ENCODE results near the gene JMJD7.

JMJD7 gene

DNA sequence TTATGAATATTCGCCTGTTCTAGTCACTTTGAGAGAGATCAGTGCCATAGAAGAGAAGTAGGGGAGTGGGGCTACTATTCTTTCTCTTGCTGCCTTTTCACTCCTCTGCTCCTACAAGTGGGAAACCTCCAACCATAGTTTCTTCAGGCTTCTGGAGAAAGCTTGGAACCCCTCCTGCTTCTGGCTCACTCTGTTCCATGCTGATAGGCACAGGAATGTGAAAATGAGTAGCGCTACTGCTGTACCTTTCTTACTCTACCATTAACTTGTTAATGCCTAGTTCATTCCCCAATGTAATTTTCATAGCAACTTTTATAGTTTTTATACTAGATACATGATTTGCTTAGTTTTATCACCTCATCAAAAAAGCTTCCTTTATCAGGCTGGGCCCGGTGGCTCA, 26.7 kb upstream of the JMJD7 start:
- no peak for DNase-seq (ENCODE audit: low spot score)

DNA sequence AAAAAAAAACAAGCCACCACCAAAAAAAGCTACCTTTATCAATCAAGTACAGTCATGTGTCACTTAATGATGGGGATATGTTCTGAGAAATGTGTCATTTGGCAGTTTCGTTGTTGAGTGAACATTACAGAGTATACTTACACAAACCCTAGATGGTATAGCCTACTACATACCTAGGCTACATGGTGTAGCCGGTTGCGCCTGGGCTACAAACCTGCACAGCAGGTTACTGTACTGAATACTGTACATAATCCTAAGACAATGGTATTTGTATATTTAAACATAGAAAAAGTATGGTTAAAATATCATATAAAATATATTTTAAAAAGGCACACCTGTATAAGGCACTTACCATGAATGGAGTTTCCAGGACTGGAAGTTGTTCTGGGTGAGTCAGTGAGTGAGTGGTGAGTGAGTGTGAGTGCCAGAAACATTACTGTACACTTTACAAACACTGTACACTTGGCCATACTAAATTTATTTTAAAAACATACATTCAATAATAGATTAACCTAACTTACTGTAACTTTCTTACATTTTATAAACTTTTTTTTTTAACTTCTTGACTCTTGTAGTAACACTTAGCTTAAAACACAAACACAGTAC, 25.9 kb upstream of the JMJD7 start:
- no peak for DNase-seq (ENCODE audit: low spot score)

DNA sequence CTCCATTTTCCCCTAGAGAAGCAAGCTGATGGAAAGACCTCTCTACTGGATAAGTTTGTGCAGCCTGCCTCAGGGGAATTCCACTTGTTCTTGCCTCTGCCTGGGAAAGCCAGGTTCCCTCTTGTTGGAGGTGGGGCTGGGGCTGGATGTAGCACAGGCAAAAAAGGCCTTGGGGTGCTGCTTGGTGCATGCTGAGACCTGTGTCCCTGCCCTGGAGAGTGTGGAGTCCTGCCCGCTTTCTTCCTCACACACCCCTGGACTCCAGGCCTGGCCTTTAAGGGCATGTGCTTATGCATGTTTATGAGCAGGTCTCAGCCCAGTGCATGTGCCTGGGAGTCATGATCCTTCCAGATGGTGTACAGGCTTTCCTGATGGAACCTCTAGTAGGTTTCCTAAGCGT, 23.5 kb upstream of the JMJD7 start:
- DNase-seq (ENCODE audit: low spot score): no peak

DNA sequence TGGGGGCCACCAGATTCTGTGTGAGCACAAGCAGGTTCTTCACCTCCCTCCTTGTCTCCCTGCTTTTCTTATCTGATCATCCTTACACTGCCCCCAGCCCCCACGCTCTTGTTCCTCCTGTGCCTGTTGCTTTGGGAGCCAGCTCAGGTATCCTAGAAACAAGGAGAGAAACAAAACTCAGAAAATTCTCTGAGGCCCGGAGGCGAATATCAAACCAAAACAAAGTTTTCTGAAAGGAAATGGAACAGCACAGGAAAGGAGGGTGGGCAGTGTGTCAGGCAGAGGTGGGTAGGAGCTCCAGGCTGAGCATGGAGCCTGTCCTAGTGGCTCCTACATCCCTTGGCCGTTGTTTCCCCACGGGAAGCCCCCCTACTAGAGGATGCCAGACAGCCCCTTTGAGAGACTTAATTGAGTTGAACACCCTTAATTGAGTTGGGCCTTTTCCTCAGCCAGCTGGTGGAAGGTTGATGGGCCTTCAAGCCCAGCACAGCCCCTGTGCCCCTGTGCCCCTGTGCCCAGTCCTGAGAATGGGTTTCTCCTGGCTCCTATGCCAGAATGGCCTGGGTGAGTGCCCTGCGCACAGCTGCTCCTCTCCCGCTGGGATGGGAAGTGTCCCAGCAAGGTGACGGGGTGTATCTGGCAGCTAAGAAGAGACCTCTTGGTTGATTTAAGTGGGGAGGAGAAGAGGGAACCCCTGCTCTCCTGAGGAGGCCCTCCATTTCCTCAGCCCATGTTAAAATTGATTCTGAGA, 22.8 kb upstream of the JMJD7 start:
- no peak for DNase-seq (ENCODE audit: low spot score)

DNA sequence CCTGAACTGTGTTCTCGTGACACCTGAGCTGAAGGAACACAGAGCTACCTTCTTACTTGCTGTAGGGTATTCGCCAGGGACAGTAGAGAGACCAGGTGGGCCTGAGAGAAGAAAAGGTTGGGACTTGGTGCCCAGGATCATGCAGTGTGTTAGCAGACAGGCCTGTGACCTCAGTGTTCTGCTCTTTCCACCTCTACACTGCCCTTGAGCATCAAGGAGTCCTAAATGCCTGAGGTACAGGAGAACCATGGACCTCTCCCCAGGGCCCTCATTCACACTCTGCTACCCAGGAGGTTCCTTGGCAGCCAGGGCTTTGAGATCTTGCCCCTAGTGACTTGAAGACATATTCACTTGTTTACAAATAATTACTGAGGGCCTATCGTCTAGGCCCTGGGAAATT, 22.2 kb upstream of the JMJD7 start:
- DNase-seq (ENCODE audit: low spot score): no peak

DNA sequence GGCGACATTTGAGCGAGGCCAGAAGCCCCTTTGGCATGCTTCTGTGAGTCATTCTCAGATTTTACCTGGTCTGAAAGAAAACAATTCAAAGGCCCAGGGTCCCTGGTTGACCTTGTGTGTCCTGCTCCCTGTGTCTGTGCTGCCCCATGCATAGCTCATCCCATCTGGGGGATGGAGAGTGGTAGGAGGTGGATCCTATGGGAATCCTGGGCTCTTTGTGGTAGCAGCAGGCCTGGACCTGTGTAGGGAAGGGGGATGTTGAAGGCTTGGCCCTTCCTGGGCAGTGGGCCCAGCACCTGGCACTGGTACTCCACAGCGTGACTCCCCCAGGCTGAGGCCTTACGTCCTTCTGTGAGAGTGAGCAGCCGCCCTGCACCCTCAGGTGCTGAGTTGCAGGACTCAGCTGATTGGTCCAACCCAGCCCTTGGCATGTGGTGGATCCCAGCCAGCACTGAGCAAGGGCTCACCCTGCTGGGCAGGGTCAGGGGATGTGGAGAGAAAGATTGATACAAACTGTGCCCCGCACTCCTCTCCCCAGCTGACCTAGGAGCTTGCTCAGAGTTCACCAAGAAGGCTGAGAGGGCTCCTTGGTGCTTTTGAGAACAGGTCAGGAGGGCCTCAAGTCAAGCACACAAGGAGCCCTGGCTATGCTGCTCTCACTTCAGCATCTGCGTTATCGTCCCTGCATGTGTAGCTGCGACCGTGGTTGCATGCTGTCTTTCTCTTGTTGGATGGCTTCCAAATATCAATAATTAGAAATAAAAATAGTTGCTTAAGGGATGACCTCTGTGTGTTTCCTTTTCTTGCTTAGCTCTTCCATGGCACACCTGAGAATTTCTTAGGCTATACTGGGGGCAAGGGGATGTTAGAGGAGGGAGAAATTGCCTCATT, 21.4 kb upstream of the JMJD7 start:
- no peak for DNase-seq (ENCODE audit: low spot score)

DNA sequence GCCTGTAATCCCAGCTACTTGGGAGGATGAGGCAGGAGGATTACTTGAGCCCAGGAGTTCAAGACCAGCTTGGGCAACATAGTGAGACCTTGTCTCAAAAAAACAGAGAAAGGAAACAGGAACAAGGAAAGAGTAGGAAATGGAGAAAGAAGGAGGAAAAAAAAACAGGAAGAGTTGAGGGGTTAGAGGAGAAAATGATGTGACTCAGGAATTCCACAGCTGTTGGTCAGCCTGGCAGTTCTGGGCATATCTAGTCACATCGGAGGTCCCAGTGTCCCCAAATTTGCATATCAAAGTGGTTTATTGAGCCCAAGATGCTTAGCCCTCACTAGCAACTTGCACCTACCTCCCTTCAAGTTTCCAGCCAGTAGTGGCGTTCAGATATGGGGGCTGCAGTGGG, 18.8 kb upstream of the JMJD7 start:
- no peak for DNase-seq (ENCODE audit: low spot score)

DNA sequence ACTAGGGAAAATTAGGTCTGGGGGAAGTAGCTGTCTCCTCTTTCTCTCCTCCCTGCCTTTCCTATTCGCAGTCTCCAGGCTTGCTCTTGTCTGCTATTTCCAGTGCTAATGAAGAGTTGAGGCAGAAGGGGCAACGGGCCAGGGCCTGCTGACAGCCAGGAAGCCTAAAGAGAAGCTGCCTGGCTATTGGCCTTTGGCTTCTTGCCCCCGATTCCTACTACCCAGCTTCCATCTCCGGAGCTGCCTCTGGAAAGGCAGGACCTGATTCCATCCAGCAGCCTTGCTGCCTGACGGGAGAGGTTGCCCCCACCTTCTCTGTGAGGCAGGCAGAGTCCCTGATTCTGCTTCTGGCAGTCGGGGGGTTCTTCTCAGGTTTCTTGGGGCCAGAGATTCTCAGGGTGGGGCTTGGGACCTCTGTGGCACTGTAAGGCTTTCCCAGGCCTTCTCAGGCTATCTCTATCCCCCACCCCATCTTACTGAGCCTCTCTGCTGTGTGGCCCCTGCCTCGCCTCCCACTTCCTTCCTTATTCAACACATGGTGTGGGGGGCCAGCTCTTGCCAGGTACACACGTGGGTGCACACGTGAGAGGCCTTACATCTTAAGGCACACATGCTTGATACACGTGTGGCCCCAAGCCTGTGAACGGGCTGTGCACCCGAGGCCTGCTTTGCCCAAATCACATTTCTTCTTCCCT, 18.2 kb upstream of the JMJD7 start:
- no peak for DNase-seq (ENCODE audit: low spot score)

DNA sequence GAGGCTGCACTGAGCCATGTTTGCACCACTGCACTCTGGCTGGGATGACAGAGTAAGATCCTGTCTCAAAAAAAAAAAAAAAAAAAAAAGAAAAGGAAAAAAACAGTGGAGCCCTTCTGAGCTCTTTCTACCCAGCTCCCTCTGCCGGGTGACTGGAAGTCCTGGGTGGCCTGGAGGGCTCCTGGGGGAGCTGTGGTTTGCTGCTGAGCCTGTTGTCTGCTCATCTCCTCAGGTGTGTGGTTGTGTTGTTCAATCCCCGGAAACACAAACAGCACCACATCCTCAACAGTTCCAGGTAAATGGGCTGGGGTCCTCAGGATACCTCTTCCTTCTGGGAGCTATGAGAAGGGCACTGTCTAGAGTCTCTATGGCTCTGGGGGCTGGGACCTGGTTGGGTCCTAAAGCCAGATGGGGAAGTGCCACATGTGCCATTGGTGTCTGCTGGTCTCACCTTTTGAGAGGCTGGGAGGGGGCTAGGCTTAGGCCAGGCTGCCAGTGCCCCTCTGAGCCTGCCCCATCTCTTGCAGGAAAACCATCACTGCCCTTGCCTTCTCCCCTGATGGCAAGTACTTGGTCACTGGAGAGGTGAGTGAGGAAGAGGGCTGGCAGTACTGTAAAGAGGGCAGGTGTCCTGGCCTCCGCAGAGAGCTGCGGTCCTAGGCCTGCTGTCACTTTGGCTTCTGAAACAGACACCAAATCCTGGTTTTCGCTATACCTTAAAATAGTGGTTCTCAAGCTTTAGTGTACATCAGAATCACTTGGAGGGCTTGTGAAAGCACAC, 17.1 kb upstream of the JMJD7 start:
- no peak for DNase-seq (ENCODE audit: low spot score)

DNA sequence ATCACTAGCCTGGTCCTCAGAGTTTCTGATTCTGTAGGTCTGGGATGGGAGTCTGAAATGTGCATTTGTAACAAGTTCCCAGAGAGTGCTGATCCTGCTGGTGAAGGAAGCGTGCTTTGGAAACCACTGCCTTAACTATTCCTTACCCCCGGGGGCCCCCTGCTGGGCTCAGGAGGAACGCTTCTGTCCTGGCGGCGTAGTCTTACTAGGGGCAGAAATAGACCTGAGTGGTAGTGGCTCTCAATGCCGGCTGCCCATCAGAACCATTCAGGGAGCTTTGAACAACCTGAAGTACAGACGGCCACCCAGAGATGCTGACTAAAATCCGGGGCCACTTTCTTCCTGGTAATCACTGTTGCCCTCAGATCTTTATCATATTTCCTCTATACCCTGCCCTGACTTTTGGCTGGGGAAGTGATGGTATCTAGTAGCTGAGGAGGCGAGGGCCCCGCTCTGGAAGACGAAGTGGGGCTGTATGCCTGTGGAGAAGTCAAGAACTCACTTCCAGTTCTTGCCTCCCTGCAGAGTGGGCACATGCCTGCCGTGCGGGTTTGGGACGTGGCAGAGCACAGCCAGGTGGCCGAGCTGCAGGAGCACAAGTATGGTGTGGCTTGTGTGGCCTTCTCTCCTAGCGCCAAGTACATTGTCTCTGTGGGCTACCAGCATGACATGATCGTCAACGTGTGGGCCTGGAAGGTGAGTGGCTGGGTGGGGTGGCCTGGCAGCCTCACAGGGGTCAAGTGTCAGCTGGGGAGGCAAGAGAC, 16.3 kb upstream of the JMJD7 start:
- peak; percentile 75 for DNase-seq (ENCODE audit: low spot score)

DNA sequence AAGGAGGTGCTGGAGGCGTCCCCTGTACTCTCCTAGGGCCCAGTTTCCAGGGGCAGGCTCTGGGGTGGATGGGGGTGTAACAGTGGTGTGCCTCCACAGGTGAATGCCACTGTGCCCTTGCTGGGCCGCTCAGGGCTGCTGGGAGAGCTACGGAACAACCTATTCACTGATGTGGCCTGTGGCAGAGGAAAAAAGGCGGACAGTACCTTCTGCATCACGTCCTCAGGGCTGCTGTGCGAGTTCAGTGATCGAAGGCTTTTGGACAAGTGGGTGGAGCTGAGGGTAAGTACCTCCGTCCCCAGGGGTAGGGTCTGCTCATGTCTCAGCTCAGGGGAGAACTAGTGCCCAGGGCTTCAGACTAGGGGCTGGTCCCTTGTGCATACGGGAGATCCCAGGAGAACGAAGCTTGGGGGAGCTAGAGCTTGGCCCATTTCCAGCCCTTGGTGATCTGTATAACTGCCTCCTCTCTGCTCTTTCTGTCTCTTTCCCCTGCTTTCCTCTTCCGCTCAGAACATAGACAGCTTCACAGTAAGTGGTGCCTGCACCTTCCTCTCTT, 15.0 kb upstream of the JMJD7 start:
- DNase-seq (ENCODE audit: low spot score): no peak

DNA sequence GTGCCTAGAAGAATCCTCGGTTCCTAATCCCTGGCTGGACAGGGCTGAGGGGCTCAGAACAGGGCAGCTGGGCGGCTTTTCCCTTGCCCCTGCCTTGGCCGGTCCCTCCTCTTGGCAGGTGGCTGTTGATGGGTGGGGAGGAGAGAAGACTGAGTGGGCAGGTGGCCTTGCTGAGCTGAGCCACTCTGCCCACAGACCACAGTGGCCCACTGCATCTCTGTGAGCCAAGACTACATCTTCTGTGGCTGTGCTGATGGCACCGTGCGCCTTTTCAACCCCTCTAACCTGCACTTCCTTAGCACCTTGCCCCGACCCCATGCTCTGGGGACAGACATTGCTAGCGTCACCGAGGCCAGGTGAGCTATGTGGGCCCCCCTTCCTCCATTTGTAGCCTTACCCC, 14.5 kb upstream of the JMJD7 start:
- DNase-seq (ENCODE audit: low spot score): no peak

DNA sequence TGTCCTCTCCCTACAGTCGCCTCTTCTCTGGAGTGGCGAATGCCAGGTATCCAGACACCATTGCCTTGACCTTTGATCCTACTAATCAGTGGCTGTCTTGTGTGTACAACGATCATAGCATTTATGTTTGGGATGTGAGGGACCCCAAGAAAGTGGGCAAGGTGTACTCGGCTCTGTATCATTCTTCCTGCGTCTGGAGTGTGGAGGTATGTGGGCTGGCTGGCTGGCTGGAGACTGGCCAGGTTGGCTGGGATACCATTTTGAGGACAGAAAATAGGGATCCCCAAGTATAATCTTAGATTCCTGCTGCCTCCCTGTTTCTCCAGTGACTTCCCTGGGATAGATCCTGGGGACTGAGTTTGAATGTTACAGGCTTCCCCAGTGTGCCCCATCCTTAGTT, 13.4 kb upstream of the JMJD7 start:
- DNase-seq (ENCODE audit: low spot score): no peak

DNA sequence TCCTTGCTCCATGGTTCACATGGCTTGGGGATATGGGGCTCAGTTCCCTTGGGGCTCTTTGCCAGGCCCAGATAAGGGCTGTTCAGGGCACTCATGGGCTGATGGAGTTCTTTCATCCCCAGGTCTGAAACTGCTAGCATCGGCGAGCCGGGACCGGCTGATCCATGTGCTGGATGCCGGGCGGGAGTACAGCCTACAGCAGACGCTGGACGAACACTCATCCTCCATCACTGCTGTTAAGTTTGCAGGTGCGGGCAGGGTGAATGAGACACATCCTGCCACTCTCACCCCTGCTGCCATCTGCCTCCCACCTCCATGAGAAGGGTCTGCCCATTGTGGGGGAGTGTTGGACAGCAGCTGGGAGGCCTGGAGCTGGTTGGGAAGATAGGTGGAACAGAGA, 11.1 kb upstream of the JMJD7 start:
- DNase-seq (ENCODE audit: low spot score): no peak

DNA sequence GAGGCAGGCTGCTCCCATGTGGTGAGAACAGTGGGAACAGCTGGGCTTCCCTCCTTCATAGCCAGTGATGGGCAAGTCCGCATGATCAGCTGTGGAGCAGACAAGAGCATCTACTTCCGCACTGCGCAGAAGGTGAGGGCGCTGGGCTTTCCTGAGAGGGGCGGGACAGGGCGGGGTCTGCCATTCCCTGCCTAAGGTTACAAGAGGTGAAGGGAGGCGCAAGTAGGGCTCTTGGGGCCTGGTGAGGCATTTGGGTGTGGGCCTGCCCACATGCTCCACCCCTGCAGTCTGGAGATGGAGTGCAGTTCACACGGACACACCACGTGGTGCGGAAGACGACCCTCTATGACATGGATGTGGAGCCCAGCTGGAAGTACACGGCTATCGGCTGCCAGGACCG, 10.6 kb upstream of the JMJD7 start:
- DNase-seq (ENCODE audit: low spot score): no peak

DNA sequence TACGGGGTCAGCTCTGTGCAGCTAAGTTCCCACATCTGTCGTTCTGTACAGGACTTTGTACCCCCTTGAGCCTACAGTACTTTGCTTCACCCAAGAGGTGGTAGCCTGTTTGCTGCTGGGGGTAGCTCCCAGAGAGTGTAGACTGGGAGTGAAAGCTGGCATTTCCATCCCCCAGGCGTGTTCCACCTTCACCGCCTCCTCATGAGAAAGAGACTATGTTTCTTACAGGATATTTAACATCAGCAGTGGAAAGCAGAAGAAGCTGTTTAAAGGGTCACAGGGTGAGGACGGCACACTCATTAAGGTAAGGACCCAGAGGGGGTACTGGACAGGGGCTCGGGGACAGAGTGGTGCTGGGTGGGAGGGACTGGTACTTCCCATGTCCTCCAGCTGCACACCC, 10.1 kb upstream of the JMJD7 start:
- DNase-seq (ENCODE audit: low spot score): no peak

DNA sequence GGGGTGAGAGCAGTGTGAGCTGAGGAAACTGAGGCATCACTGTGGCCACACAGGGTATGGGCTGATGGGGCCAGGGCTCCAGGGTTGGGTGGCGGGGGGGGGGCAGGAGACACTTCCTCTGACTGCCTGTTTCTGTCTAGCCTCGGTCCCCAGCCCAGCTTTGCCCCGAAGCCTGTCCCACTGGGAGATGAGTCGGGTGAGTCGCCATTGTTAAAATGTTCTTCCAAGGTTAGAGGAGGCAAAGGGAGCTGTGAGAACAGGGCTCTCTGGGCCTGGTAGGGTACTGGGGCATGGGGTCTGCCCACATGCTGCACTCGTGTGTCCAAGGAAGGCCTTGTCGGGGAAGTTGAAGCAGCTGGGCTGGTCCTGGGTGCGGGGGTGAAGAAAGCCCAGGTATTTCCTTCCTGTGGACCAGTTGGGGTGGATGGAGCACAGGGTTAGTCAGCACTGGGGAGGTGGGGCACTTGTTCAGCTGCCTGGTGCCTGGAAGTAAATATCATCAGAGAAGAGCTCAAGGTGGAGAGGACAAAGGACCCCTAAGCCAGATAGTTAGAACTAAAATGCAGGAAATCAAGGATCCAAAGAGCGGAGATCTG, 8.3 kb upstream of the JMJD7 start:
- no peak for DNase-seq (ENCODE audit: low spot score)

DNA sequence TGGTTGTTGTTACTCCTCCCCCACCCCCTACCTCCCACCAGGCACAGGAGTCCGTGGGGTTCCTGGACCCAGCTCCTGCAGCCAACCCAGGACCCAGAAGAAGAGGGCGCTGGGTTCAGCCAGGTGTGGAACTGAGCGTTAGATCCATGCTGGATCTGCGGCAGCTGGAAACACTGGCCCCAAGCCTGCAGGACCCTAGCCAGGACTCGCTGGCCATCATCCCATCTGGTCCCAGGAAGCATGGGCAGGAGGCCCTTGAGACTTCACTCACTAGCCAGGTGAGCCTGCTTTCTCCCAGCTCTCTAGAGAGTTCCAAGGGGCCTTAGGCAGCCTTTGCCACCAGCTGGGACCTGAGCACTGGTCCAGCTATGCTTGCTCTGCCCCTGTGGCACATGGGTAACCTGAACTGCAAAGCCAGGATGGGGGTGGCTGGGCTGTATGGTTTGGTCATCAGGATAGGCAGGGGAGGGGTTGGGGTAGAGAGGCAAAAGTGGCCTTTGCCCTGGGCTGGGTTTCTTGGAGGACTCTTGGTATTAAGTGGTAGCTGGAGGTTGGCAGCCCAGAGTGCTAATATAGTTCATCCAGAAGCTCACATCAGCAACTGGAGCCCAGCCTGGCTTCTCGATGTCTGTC, 7.0 kb upstream of the JMJD7 start:
- no peak for DNase-seq (ENCODE audit: low spot score)

DNA sequence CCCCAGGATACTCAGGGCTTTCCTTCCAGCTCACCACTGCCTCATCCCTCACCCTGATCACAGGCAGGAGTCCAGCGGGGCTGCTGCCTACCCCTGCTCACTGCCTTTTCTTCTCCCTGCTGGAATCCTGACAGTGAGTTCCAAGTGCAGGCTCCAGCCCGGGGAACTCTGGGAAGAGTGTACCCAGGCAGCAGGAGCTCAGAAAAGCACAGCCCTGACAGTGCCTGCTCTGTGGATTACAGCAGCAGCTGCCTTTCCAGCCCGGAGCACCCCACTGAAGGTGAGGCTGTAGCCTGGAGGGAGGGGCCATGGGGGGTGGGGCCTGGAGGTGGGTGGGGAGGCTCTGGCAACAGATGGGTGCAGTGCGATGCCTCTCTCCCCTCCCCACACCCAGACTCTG, 6.1 kb upstream of the JMJD7 start:
- DNase-seq (ENCODE audit: low spot score): no peak

DNA sequence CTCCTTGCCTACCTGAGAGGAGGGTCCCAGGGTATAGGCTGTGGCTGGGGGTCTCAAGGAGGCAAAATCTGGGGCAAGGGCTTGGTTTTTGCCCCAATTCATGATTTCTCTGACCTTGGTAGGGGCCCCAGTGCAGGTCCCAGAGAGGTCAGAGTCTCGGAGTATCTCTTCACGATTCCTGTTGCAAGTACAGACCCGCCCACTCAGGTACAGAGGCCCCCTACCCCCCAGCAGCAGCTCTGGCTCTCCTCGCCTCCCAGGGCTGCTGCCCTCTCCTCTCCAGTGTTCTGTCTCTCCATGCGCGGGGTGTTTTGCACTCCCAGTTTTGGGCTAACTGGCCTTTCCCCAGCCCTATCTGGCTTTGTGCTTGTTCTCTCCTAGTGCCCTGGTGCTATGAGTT, 5.4 kb upstream of the JMJD7 start:
- DNase-seq (ENCODE audit: low spot score): no peak

All from hematopoietic multipotent progenitor cell treated with erythropoietin and hydrocortisone succinate and interleukin-3 and kit ligand, for 15 days (in vitro differentiated cells).